H1 (cell line): ENCODE measurements around the gene MOCS1.

Source experiments
- BRCA1 ChIP-seq: IDR thresholded peaks from 2 replicates; pipeline ENCODE4 v1.6.1; 2012; ENCODE audit warnings: low read depth, low read length, improper control_type of control experiment
- CTCF ChIP-seq, 3 experiments: IDR thresholded peaks; 1 replicate in 2 of 3; 2 replicates in 1 of 3; pipeline versions ENCODE4 v1.5.1 to v1.6.1; 2011; ENCODE audit warnings: low read length in 3 of 3, mild to moderate bottlenecking in 3 of 3, inconsistent platforms in 2 of 3, low read depth in 1 of 3, moderate library complexity in 1 of 3; ENCODE audit not compliant: insufficient read depth in 1 of 3; ENCODE audit errors: control extremely low read depth in 1 of 3
- EZH2 ChIP-seq: fragments of 200-600 bp; sonication (generic); IDR thresholded peaks from 2 replicates; pipeline ENCODE4 v1.7.1; 2012; ENCODE audit warnings: low read depth, mild to moderate bottlenecking, moderate library complexity, low read length, inconsistent platforms; ENCODE audit not compliant: severe bottlenecking
- MAX ChIP-seq: IDR thresholded peaks from 2 replicates; pipeline ENCODE4 v1.6.1; 2012; ENCODE audit warnings: inconsistent platforms
- PHF8 ChIP-seq: fragments of 200-600 bp; sonication (generic); conservative IDR thresholded peaks from 2 replicates; pipeline ENCODE4 v1.7.1; 2012; ENCODE audit warnings: low read depth, mild to moderate bottlenecking, inconsistent platforms, low read length, moderate library complexity
- POLR2A ChIP-seq, 2 experiments: IDR thresholded peaks; 1 replicate in 1 of 2; 2 replicates in 1 of 2; pipeline ENCODE4 v1.6.1; 2011; ENCODE audit warnings: low read depth in 2 of 2, low read length in 2 of 2, mild to moderate bottlenecking in 2 of 2; ENCODE audit errors: control extremely low read depth in 1 of 2
- POLR2AphosphoS5 ChIP-seq: IDR thresholded peaks from 2 replicates; pipeline ENCODE4 v1.6.1; 2011; ENCODE audit warnings: low read depth, low read length
- RFX5 ChIP-seq: IDR thresholded peaks from 2 replicates; pipeline ENCODE4 v1.6.1; 2011; ENCODE audit warnings: low read depth, low read length, improper control_type of control experiment, borderline replicate concordance
- SIRT6 ChIP-seq: IDR thresholded peaks from one replicate; pipeline ENCODE4 v1.7.1; 2012; ENCODE audit warnings: low read length, inconsistent platforms
- SP1 ChIP-seq: IDR thresholded peaks from 2 replicates; pipeline ENCODE4 v1.6.1; 2011; ENCODE audit warnings: low read depth, low read length
- SRF ChIP-seq: IDR thresholded peaks from 2 replicates; pipeline ENCODE4 v1.6.1; 2011; ENCODE audit warnings: mild to moderate bottlenecking, low read depth, low read length, moderate library complexity

- TF ChIP-seq CTCF (IDR thresholded peaks at IDR 0.05; ENCODE audit: control extremely low read depth in 1 of 3, insufficient read depth in 1 of 3, low read depth in 1 of 3, low read length in 3 of 3) = no peak
- TF ChIP-seq PHF8 = no peak
- no peak for TF ChIP-seq MAX
- no peak for TF ChIP-seq POLR2A (IDR thresholded peaks at IDR 0.05; ENCODE audit: control extremely low read depth in 1 of 2, low read depth in 2 of 2, low read length in 2 of 2)
- no peak for TF ChIP-seq SP1
- no peak for TF ChIP-seq RFX5
- no peak for TF ChIP-seq POLR2AphosphoS5
- TF ChIP-seq SRF = no peak
- no peak for TF ChIP-seq SIRT6
- TF ChIP-seq BRCA1 = no peak
- TF ChIP-seq EZH2 = no peak
Observed at GRCh38 chr6:39936857-39937256, 2.6 kb upstream of the MOCS1 start.
